Stimulated activated CD4-positive, alpha-beta T cell treated with anti-CD3 and anti-CD28 coated beads, Interleukin-12 subunit alpha, Interleukin-12 subunit beta, amount 100 ng/mL, for 24 hours (primary cell): Measurements from ENCODE around the gene TTC9B.
A peak's percentile ranks its signal among the peaks of the same experiment; 100 is the strongest.

Experiments used
- DNase-seq, 2 experiments: peaks; one replicate each; pipeline ENCODE4 v3.0.0-alpha.2; 2020; ENCODE audit warnings: low read depth in 2 of 2

TTC9B gene

DNA sequence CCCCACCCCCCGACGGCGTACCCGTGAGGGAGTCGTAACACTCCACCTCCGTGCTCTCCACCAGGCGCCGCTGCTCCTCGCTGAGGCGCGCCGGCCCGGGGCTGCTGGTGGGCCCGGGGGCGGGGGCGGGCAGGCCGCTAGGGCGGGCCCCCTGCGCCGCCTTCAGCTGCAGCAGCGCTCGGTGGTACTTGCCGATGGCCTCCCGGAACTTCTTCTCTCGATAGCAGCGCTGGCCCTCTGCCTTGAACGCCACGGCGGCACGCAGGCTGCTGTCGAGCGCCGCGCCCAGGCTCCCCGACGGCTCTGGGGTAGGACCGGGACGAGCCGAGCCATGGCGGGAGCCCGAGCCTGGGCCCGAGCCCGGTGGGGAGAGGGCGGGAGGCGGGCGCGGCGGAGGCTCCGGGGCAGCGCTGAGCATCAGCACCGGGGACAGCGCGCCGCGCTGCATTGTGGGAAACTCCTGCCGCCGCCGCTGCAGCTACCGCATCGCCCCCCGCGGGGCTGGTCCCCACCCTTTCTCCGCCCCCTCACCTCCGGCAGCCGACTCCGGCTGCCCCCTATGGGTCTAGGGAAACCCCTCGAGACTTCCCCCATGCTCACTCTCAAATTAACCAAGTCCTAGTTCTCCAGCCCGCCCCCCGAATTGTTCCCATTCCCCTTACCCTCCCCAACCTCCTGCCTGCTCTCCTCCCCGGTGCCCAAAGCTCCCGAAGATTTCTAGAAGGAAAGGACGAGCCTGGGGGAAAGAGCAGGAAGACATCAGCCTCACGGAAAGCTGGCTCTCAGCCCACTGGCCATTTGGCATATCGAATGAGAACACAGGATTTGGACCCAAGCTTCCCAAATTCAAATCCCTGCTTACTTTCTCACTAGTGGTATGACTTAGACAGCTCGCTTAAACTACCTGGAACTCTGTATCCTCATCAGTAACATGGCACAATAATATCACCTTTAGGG is at the start of gene TTC9B:
TSS of gene TTC9B (minus strand) at position 451 of the 957 bp plus-strand sequence. CDS start at position 448, 3 bp downstream.
- DNase-seq, result peak in 1 of 2 experiments; percentile 26

DNA sequence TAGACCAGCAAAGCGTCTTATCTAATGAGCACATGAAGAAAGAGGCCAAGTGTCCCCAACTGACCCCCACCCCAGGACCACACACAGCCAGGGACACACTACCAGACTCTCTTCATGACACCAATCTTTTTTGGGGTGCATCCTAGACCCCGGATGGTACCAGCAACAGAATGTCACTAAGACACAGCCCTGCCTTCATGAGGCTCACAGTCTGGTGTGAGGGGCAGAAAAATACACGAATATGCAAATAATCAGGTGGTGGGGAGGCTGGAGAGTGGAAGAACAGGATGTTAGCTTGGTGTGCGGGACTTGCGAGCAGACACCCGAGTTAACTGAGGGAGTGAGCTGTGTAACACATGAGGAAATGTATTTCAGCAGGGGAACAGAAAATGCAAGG is 49.4 kb upstream of the TTC9B start:
- no peak for DNase-seq

DNA sequence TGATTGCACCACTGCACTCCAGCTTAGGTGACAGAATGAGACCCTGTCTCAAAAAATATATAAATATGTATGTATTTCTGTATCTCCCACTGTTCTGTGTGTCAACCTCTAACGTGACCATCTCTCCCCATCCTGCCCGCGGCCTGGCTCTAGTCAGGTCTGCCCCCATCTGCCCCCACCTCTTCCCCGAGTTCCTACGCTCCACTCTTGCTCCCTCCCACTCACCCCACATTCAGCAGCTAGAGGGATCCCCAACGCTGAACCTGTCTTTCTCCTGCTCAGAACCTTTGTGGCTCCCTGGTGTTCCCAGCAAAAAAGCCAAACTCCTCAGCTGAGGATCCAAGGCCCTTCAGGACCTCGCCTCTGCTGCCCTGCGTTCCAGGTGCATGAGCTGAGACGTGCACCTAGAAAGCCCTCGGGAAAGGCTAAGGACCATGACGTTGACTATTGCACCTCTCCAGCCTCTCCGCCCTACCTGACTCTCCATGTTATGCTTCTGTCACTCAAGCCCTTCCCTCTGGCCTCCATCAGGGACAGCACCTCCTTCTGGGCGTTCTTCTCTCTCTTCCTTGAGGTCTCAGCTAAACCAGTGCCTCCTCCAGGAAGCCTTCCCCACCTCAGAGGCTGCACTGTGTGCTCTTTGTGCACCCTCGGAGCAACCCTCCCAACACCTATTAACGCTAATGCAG is 48.9 kb upstream of the TTC9B start:
- no peak for DNase-seq

DNA sequence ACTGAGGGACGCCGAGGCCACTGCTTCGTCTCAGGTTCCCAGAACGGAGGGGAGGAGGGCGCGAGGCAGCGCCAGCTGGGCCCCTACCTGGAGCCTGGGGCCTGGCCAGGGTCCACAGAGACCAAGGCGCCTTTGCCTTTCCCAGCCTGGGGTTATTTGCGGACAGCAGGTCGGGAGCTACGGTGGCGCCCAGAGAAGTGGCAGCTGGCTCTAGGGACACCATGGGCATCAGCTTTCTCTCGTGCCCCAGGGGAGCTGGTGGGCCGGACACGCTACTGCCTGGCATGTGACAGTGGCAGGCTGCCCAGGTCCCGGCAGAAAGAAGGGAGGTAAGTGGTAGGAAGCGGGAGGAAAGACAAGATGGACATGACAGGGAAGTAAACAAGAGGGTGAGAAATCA is 47.9 kb upstream of the TTC9B start:
- DNase-seq, result no peak

- no peak for DNase-seq
Observed at GRCh38 chr19:40265763-40266099, 47.5 kb upstream of the TTC9B start.

DNA sequence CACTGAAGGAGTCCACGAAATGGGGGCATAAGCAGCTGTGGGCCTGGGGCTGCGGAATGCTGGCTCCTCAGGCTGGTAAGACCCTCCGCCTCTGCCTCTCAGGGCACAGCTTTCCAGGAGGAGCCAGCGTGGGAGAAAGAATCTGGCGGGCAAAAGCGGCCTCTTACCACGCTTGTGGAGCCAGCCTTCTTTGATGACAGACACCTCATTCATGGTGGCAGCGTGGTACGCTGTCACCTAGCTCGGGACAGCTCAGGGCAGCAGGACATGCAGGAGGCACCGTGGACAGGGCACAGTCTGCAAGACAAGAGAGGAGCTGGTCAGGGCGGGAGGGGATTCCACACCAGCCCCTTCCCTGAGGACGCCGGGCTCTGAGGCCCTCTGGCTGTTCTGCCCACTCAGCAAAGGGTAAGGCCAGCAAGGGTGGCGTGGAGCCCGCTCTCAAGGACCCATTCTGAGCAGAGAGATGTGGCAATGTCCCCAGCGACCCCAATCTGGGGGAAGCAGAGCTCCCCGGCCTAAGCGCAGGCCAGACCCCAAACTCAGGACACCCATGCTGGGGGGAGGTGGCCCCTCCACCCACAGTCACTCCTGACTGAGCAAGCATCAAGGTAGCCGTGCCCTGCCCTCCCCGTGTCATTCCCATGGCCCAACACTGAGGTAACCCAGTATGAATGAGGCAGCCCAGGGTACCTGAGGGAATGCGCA is 47.0 kb upstream of the TTC9B start:
- DNase-seq, result no peak

GRCh38 chr19:40264314-40265054 is 46.3 kb upstream of the TTC9B start:
- DNase-seq, result no peak

GRCh38 chr19:40263440-40264313 is 45.5 kb upstream of the TTC9B start:
- no peak for DNase-seq

- DNase-seq, result no peak
Observed at GRCh38 chr19:40262422-40262821, 44.2 kb upstream of the TTC9B start.

- no peak for DNase-seq
Observed at GRCh38 chr19:40261631-40262030, 43.4 kb upstream of the TTC9B start.

DNA sequence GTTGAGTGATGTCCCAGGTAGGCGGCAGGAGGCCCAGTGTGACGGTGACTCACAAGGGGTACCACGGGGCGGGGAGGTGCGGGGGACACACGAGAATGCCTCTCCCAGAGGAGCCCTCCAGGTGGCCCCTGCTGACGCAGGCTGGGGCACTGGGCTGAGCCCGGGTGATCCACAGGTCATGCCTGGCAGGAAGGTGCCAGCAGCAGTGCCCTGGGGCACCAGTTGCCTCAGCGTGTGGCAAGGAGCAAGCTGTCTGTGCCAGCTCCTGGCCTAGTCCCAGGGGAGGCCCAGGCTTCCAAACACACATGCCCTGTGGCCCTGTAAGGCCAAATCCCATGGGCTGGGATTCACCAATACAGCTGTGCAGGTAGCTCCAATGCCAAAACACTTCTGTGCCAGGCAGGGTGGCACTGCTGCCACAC is 38.9 kb upstream of the TTC9B start:
- no peak for DNase-seq

- no peak for DNase-seq
Observed at GRCh38 chr19:40256512-40256911, 38.3 kb upstream of the TTC9B start.

DNA sequence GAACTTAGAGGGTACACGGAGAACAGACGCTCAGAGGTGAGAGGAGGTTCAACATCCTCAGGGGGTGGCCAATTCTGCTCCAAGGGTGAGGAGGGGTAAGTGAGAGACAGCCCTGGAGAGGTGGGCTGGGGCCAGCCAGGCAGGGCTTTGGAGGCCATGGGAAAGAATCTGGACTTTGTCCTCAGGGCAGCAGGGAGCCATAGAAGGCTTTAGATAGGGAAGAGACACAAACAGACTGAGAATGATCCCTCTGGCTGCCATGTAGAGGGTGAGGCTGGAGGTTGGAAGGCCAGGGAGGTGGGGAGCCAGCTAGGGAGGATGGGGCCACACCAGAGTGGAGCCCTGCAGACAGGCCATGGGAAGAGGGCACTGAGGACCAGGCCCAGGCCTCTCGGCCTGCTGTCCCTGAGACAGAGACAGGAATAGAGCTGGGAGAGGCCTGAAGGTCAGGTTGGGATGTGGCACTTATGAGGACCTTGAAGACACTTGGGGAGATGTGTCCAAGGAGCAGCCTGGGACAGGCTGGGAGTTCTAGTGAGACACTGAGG is 37.5 kb upstream of the TTC9B start:
- no peak for DNase-seq

- DNase-seq, result no peak
Observed at GRCh38 chr19:40254714-40255418, 36.7 kb upstream of the TTC9B start.

- no peak for DNase-seq
Observed at GRCh38 chr19:40253611-40254092, 35.5 kb upstream of the TTC9B start.

- DNase-seq, result no peak
Observed at GRCh38 chr19:40252395-40252794, 34.2 kb upstream of the TTC9B start.

- no peak for DNase-seq
Observed at GRCh38 chr19:40251991-40252390, 33.8 kb upstream of the TTC9B start.

DNA sequence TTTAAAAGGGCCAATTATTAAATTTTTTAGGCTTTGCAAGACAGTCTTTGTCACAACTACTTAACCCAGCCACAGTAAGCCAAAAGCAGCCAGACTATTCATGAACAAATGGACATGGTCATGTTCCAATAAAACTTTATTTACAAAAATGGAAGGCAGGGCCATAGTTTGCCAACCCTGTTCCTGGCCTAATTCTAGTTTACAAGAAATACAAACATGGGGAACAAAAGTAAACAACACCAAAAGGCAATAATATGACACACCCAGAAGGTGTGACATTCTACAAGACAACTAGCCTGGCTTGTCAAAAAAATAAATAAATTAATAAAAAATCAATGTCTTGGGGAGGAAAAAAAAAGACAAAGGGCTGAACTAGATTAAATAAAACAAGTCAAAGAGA is 33.1 kb upstream of the TTC9B start:
- no peak for DNase-seq

DNA sequence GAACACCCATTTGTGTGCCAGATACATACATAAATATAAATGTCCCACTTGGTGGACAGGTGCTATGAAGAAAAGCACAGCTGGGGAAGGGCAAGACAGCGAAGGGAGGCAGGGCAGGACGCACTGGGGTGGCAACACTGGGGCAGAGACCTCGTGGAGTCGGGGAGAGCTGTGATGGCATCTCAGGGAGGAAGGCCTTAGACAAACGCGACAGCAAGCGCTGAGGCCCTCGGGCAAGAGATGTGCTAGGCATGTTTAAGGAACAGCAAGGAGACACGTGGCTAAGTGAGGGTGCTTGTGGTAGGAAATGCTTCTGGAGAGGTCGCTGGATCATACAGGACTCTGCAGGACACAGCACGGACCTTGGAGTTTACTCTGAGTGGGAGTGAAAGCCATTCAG is 31.6 kb upstream of the TTC9B start:
- DNase-seq, result no peak

DNA sequence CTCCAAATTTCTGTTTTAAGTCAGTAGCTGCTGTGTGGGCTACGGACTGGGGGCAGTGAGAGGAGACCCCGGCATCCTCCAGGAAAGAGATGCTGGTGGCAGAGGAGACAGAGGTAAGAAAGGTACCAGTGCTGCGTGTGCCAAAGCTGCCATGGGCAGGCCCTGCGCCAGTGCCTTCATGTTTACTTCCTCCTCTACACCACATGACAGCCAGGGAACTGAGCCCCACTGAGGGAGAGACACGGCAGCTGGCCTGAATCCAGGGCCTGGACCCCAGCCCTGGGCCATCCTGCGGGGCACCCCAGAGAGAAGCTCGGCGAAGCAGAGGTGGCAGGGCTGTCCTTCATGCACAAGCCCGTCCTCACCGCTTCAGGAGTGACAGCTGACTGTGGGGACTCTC is 31.0 kb upstream of the TTC9B start:
- no peak for DNase-seq
